PFSK-1 (cell line): ENCODE data around the gene RAD51B.

ENCODE experiments used
- TAF1 ChIP-seq: IDR thresholded peaks from 2 replicates; pipeline ENCODE4 v1.6.1; 2012; ENCODE audit warnings: low read length, control low read depth, borderline replicate concordance; ENCODE audit not compliant: insufficient read depth
- TF ChIP-seq, protein P1 (sequence below), 2 experiments: IDR thresholded peaks; 2 replicates each; pipeline versions ENCODE4 v1.6.1 to v1.8.0; 2011 to 2012; ENCODE audit warnings: low read depth in 2 of 2, low read length in 2 of 2, control low read depth in 1 of 2, inconsistent platforms in 1 of 2, mild to moderate bottlenecking in 1 of 2, moderate library complexity in 1 of 2; ENCODE audit not compliant: insufficient read depth in 1 of 2

DNA sequence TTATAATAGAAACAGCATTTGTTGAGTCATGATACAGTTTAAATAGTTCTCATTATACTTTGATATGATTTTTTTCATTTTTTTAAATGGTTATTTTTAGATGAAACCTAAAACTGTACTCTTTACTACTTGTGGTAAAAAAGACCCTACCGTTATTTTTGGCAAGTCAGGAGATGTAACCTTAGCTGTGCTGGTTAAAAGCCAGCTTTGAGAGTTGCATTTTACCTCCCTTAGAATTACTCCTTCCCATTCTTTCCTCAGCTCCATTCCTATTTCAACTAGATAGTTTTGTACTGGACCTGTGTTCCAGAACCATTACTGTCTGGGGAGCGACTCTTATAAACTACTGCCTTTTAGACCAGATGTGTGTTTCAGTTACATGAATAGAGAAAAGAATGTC is 92.0 kb downstream of the RAD51B start:
- TF ChIP-seq, protein P1, sequence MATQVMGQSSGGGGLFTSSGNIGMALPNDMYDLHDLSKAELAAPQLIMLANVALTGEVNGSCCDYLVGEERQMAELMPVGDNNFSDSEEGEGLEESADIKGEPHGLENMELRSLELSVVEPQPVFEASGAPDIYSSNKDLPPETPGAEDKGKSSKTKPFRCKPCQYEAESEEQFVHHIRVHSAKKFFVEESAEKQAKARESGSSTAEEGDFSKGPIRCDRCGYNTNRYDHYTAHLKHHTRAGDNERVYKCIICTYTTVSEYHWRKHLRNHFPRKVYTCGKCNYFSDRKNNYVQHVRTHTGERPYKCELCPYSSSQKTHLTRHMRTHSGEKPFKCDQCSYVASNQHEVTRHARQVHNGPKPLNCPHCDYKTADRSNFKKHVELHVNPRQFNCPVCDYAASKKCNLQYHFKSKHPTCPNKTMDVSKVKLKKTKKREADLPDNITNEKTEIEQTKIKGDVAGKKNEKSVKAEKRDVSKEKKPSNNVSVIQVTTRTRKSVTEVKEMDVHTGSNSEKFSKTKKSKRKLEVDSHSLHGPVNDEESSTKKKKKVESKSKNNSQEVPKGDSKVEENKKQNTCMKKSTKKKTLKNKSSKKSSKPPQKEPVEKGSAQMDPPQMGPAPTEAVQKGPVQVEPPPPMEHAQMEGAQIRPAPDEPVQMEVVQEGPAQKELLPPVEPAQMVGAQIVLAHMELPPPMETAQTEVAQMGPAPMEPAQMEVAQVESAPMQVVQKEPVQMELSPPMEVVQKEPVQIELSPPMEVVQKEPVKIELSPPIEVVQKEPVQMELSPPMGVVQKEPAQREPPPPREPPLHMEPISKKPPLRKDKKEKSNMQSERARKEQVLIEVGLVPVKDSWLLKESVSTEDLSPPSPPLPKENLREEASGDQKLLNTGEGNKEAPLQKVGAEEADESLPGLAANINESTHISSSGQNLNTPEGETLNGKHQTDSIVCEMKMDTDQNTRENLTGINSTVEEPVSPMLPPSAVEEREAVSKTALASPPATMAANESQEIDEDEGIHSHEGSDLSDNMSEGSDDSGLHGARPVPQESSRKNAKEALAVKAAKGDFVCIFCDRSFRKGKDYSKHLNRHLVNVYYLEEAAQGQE (IDR thresholded peaks at IDR 0.05; ENCODE audit: insufficient read depth in 1 of 2, low read depth in 2 of 2, low read length in 2 of 2): no peak
- no peak for TF ChIP-seq TAF1
